GM20000 (cell line): ENCODE data around the gene CHRNG.

Experiments
- DNase-seq: peaks from one replicate; pipeline ENCODE4 v3.0.0; 2012; ENCODE audit warnings: low spot score
- CTCF ChIP-seq: IDR thresholded peaks from 2 replicates; pipeline ENCODE4 v1.5.1; 2012; ENCODE audit warnings: mild to moderate bottlenecking, control low read depth; ENCODE audit errors: extremely low read depth, missing control alignments

The CHRNG gene

GRCh38 chr2:232549655-232550353 is 10.3 kb downstream of the CHRNG start:
- DNase-seq, result no peak
- TF ChIP-seq CTCF, result no peak

DNA sequence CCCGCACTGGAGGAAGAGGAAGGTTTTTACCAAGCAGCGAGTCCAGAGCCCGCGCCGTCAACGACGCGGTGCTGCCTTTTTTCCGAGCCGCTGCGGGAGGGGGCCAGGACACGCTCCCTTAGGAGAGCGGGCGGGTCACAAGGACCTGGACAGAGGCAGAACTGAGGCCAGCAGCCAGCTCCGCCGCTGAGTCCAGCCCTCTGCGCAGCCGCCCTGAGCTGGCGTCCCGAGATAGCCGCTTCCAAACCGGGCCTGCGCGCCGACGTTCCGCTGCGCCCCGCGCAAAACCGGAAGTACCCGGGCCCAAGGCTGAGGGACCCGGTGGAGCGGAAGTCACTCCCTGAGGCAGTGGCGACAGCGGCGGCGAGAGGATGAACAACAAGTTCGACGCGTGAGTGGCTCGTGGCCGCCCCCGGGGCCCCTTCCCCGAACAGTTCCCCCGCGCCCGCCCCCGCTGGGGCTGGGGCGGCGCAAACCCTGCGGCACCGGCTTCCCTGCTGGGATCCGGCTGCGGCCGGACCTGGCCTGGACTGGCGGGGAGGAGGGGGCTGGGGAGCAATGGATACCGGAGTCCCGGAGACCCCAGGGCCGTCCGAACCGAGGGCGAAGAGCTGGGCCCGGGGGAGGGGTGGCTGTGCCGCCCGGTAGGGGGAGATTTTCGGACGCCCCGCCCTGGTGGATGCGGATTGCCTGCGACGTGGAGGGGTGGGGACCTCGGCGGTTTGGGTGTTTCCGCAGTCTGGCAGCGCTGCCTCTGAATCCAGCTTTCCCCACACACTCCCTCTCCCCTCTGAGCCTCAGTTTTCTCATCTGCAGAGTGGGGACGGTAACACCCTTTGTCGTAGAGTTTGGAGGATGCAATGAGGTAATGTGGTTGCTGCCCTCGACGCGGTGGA is 11.1 kb downstream of the CHRNG start, which contains the start of the genes EIF4E2 and TIGD1:
TSS of gene EIF4E2 (plus strand) at position 336 of the 896 bp plus-strand sequence. CDS start at position 372, 36 bp downstream.
TSS of gene TIGD1 (minus strand) at position 204 of the 896 bp plus-strand sequence. CDS start 675 bp downstream, outside the sequence.
- TF ChIP-seq CTCF, result peak; percentile 8
- DNase-seq, result peak; percentile 99

DNA sequence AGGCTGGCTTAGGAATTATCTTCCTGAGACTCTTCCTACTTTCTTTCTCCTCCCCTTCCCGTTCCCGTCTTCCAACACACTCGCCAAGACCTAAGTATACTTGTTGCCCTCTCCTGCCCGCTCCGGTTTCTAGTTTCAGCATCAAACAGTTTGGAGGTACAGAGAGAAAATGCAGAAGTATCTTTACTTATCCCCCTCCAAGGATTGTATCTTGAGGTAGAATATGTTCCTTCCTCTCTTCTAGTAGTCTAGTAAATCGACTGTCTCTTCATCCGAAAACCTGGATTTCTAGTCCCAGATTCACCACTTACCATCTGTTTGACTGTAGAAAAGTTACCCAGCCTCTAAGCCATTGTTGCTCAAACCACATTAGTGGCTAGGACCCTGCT is 11.8 kb downstream of the CHRNG start:
- peak; percentile 23 for DNase-seq
- TF ChIP-seq CTCF, result no peak

- TF ChIP-seq CTCF, result no peak
- DNase-seq, result no peak
Observed at GRCh38 chr2:232551776-232552175, 12.3 kb downstream of the CHRNG start.

GRCh38 chr2:232556426-232556825 is 16.9 kb downstream of the CHRNG start:
- no peak for TF ChIP-seq CTCF
- DNase-seq, result no peak

- DNase-seq, result no peak
- TF ChIP-seq CTCF, result no peak
Observed at GRCh38 chr2:232562515-232563151, 23.1 kb downstream of the CHRNG start.
